HG02973 (cell line): ENCODE measurements around the gene TMEM33.

Source experiments
- ATAC-seq: cut with Tn5 transposase; IDR thresholded peaks from one replicate; pipeline ENCODE4 v1.9.1; 2021; ENCODE audit warnings: moderate library complexity; ENCODE audit not compliant: unreplicated experiment

Gene TMEM33

GRCh38 chr4:41992967-41993857 lies 58.0 kb downstream of the TMEM33 start:
- no peak for ATAC-seq

GRCh38 chr4:41994461-41994985 lies 59.3 kb downstream of the TMEM33 start:
- ATAC-seq = no peak

- no peak for ATAC-seq
Measured at GRCh38 chr4:41998019-41998418, 62.8 kb downstream of the TMEM33 start.

GRCh38 chr4:41999321-41999720 lies 64.1 kb downstream of the TMEM33 start:
- ATAC-seq = no peak

- ATAC-seq = no peak
Measured at GRCh38 chr4:42008011-42008786, 73.0 kb downstream of the TMEM33 start.
